GM18951 (cell line): ENCODE measurements around the gene CAST.

ENCODE experiments used
- POLR2A ChIP-seq: IDR thresholded peaks from 4 replicates; pipeline ENCODE4 v1.6.1; 2011; ENCODE audit warnings: mild to moderate bottlenecking; ENCODE audit not compliant: insufficient read length, insufficient read depth; ENCODE audit errors: extremely low read depth
- in situ Hi-C: fragments of 300-500 bp; cut with MboI; formaldehyde crosslinking; loops from one replicate; pipeline ENCODE4 v1.12.0; 2022; ENCODE audit warnings: low sequenced_read_pairs, mixed read lengths, inconsistent platforms; ENCODE audit not compliant: unreplicated experiment

CAST gene

DNA sequence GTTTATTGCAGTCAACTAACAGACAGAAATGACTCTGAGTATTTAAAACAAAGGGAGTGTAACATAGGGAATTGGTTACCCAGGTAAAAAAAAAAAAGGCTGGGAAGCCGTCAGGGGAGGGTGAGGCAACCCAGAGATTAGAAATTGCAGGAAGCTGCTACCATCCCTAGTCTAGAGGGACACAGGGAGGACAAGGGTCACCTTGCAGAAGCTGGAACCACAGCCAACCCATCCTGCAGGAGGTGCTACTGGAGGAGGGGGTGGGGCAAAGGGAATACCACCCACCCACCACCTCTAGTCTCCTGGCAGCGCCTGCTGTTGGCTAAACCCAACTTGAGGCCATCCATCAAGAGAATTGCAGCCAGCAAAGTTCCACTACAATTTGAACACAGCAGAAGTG is 6.5 kb downstream of the CAST start:
- TF ChIP-seq POLR2A = no peak
- in situ Hi-C loops = no loop called here

- in situ Hi-C loops = no loop called here
- no peak for TF ChIP-seq POLR2A
Observed at GRCh38 chr5:96669909-96670308, 7.7 kb downstream of the CAST start.

DNA sequence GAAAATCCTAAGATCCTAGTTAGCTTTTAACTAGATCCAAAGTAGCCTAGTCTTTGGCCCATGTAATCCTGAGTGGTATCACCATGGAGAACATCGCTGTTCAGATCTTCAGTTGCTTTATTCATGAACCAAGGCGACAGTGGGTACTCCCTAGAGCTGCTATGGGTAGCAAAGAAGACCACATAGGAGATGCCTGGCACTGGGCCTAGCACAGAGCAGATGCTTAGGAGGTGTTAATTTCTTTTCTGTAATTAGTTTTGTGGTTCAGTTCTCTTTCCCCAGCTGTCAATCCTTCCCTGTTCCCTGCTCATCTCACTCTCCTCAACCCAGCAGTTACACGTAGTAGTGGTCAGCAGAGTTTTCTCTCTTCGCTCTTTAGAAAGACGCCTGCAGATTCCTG is 9.3 kb downstream of the CAST start:
- TF ChIP-seq POLR2A = no peak
- in situ Hi-C loops = no loop called here

DNA sequence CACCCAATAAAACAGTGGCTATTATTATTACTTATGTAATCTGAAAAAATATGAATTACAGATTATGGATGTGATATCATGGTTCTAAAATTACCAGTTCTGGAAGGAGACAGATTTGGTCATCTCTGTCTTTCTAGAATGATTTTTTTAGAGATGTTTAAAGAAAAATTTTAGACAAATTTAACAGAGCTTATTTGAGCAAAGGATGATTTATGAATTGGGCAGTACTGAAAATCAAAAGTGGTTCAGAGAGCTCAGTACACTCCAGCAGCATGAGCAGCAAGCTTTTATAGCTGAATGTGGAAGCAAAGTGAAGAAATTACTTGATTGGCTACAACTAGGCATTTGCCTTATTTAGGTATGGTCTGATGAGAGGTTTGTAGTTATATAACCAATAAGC is 11.0 kb downstream of the CAST start:
- in situ Hi-C loops = no loop called here
- TF ChIP-seq POLR2A = no peak

DNA sequence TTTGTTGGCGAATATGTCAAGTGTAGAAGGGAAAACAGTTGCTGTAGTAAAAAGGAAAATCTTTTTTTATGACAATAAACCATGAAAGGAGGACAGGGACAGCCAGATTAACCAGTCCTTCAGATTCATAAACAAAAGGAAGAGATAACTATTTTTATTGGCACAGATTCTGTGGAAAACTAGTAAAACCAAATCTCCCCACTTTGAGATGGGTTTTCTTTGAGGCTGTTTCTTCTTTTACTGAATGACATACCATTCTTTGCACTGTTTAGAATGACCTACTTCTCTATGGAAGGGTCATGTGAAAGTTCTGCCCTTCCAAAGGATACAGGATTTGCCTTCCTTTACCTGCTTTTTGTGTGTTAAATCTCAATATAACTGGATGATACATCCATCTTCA is 13.7 kb downstream of the CAST start:
- TF ChIP-seq POLR2A = no peak
- in situ Hi-C loops = no loop called here

- in situ Hi-C loops = no loop called here
- TF ChIP-seq POLR2A = no peak
Observed at GRCh38 chr5:96677496-96677895, 15.3 kb downstream of the CAST start.

GRCh38 chr5:96679293-96679692 is 17.1 kb downstream of the CAST start:
- TF ChIP-seq POLR2A = no peak
- in situ Hi-C loops = no loop called here

- TF ChIP-seq POLR2A = no peak
- in situ Hi-C loops = no loop called here
Observed at GRCh38 chr5:96680759-96681470, 18.7 kb downstream of the CAST start.

DNA sequence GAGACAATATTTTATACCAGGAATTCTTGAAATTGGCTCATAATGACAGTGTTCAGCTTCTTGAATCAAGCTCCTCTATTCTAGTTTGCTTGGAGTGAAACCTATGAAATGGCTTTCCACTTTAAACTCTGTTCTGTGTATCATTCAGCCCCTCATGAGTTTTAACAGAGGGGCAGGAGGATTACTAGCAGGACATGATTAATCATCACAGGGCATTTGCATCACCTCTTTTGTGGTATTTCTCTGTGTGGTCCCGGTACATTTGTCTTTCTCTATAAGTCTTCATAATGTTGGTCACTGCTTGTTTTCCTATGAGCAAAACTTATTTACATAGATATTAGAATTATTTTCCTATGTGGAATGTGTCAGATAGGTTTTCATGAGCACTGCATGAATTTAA is 21.2 kb downstream of the CAST start:
- TF ChIP-seq POLR2A = no peak
- in situ Hi-C loops = no loop called here

- no peak for TF ChIP-seq POLR2A
- in situ Hi-C loops = no loop called here
Observed at GRCh38 chr5:96683810-96684209, 21.6 kb downstream of the CAST start.

DNA sequence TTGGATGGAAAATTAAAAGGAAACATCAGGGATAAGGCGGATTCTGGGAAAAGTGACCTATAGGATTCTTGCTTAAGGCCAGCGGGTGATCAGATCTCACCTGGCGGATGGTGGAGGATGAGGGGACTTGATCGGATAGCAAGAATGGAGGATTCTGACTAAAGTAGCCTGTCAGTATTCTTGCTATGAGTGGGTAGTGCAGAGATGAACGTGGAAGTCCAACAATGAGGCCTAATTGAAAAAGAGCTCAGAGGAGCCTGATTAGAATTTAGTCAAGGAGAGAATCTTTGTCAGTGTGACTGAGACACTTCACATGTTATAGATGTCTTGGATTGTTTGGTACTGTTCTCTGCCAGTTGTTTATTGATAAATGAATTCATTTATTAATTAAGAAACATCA is 24.9 kb downstream of the CAST start:
- no peak for TF ChIP-seq POLR2A
- in situ Hi-C loops = no loop called here

DNA sequence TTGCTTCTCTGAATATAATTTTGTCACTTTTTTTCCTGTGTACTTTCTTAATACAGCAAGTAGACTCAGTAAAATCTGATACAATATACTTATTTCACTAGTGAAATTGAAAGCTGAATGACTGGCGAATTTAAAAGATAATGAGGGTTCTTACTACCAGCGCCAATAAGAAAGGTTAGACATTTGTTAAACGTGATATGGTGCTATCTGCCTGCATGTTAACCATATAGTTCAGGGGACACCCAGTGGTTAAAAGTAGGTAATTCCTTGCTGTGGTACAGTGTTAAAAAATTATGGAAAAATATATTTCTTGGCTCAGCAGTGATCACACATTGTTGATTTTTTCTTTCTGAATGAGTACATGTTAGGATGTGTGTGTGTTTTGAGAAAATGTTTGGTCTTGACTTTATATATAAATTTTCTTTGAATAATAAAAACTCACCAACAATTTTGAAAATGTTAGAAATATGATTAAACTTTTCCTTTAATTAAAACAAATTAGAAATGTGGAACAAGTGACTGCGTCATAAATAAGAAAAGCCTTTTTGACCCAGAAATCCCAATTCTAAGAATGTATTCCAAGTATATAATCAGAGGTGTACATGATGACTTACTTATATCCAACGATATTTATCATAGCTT is 25.8 kb downstream of the CAST start:
- in situ Hi-C loops = no loop called here
- TF ChIP-seq POLR2A = no peak

DNA sequence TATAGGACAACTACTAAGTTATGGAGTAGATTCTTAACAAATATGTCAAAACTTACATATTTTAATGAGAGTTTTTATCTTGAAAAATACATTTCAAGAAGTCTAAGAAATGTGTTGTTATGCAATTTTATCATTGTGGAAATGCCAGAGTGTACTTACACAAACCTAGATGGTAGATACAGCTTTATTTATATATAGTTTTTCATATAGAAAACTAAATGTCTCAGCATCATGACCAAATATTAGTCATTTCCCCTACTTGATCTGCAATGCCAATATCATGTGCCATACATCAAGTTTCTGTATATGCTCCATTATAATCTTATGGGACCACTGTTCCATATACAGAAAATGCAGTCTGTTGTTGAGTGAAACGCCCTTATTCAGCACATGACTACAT is 28.7 kb downstream of the CAST start:
- no peak for TF ChIP-seq POLR2A
- in situ Hi-C loops = no loop called here

DNA sequence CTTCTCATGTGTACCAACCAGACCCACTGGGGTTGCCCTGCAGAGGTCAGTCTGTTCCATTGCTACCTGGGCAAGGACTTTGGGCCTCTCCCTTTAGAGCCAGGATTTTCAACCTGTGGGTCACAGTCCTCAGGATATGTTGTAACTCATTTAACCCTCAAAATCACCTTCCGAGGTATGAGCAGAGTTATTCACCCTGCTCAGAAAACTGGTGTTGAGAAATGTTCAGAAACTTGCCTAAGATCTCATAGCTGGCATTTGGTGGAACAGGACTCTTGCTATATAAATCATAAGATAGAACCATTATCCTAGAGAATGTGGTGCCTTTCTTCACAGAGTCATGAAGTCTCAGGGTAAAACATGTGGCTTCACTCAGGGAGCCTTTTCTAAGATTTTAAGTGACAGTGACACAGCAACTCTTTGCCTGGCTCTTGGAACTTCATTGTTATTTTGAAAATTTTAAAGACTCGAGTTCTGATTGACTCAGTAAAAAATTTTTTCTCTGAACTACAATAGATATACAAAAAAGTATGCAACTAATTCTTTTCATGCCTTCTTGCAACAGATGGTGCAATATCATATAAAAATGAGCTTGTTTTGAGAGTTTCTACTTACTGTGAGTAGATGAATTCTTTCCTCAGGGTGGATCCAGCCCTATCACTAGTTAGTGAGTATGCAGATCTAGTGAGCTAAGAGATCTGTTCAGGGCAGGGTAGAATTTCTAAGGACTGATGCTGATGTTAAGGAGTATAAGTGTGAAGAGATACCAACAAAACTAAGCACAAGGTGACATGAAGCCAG is 29.5 kb downstream of the CAST start:
- in situ Hi-C loops = no loop called here
- no peak for TF ChIP-seq POLR2A

GRCh38 chr5:96692441-96692840 is 30.3 kb downstream of the CAST start:
- in situ Hi-C loops = no loop called here
- TF ChIP-seq POLR2A = no peak
